ENCODE measurements around the gene CEBPA.

DNA sequence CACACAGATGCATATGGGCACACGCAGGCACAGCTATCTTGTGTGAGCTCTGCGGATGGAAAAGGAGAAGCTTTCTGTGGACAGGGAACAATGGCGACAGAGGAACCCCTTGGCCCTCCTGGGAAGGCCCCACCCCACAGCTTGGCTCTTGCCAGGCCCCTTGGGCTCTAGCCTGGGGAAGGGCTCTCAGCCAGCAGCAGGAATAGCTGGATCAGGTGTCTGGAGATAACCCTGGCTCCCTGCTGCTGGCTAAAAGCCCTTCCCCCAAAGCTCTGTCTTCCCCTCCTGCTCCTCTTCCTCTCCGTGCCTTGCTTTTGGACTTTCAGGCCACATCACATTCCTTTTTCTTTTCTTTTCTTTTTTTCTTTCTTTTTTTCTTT is 24.3 kb downstream of the CEBPA start:
- TF ChIP-seq, protein P1, sequence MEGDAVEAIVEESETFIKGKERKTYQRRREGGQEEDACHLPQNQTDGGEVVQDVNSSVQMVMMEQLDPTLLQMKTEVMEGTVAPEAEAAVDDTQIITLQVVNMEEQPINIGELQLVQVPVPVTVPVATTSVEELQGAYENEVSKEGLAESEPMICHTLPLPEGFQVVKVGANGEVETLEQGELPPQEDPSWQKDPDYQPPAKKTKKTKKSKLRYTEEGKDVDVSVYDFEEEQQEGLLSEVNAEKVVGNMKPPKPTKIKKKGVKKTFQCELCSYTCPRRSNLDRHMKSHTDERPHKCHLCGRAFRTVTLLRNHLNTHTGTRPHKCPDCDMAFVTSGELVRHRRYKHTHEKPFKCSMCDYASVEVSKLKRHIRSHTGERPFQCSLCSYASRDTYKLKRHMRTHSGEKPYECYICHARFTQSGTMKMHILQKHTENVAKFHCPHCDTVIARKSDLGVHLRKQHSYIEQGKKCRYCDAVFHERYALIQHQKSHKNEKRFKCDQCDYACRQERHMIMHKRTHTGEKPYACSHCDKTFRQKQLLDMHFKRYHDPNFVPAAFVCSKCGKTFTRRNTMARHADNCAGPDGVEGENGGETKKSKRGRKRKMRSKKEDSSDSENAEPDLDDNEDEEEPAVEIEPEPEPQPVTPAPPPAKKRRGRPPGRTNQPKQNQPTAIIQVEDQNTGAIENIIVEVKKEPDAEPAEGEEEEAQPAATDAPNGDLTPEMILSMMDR (IDR thresholded peaks at IDR 0.05; ENCODE audit: low read depth, low read length), result no peak
- TF ChIP-seq EZH2phosphoT487 (IDR thresholded peaks at IDR 0.05; ENCODE audit: low read depth), result no peak
